Stimulated activated CD4-positive, alpha-beta T cell treated with anti-CD3 and anti-CD28 coated beads, TNF-alpha, amount 100 ng/mL, for 48 hours (primary cell): ENCODE results near the gene HDAC3.

Experiments
- DNase-seq, 3 donors: peaks; one replicate each; pipeline ENCODE4 v3.0.0-alpha.2; 2020; ENCODE audit warnings: low read depth in 3 of 3

Gene HDAC3

DNA sequence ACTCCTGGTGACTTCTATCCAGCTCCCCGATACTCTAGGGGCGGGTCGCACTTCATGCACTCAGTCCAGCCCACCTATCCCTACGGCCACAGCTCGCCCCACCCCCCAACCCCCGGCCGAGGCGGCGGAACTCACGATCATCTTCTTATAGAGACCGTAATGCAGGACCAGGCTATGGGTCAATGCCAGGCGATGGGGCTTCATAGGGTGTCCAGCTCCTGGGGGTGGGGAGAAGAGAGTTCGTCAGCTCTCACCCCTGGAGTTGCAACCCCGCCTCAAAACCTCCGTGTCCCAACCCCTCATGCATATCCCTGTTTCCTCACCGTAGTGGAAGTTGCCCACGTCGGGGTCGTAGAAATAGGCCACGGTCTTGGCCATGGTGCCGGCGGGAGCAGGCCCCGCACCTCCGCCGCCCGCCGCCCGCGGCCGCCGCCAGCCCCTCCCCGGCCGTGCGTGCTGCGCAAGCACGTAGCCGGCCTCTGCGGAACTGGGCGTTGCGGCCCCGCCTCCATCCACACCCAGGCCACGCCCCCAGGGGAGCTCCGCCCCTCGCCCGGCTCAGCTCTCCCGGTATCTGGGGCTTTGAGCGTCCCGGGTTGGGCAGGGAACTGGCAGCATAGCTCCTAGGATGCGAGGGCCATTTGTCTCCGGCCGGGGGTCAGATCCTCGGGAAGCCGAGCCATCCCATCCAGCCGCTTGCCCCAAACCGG lies at the start of gene HDAC3, which contains the start of gene RELL2:
Gene HDAC3 (minus strand): TSS at position 437 of the 710 bp plus-strand sequence. CDS start 59 bp downstream, at position 378.
Gene RELL2 (plus strand): TSS at position 585 of the 710 bp plus-strand sequence. CDS start 1,229 bp downstream, outside the sequence.
- DNase-seq, result peak; percentile 88 to 94 (median 94)

- no peak for DNase-seq
These were observed 48.9 kb upstream of the HDAC3 start for GRCh38 chr5:141685591-141685990.

DNA sequence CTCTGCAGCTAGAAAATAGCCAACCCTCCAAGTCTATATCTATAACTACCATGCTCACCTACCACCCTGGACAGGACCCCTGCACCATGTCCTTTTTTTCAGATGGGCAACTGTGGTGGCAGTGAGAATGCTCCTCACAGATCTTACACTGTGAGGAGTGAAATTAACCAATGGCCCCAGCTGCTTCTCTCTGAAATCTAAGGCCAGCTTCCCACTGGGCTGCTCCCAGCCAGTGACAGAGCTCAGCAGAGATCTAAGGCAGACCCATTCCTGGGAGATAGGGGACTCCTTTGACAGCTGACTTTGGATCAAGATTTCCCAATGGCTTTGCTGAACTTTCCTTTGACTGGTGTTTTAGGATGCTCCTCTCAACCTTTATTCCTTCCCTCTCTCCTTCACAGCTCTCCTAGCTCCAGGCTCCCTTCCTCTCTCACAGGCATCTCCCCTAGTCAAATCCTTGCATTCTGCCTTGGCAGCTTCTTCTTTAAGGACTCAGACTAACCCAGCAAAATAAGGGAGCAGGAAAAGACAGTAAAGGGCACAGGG lies 47.0 kb upstream of the HDAC3 start:
- no peak for DNase-seq

DNA sequence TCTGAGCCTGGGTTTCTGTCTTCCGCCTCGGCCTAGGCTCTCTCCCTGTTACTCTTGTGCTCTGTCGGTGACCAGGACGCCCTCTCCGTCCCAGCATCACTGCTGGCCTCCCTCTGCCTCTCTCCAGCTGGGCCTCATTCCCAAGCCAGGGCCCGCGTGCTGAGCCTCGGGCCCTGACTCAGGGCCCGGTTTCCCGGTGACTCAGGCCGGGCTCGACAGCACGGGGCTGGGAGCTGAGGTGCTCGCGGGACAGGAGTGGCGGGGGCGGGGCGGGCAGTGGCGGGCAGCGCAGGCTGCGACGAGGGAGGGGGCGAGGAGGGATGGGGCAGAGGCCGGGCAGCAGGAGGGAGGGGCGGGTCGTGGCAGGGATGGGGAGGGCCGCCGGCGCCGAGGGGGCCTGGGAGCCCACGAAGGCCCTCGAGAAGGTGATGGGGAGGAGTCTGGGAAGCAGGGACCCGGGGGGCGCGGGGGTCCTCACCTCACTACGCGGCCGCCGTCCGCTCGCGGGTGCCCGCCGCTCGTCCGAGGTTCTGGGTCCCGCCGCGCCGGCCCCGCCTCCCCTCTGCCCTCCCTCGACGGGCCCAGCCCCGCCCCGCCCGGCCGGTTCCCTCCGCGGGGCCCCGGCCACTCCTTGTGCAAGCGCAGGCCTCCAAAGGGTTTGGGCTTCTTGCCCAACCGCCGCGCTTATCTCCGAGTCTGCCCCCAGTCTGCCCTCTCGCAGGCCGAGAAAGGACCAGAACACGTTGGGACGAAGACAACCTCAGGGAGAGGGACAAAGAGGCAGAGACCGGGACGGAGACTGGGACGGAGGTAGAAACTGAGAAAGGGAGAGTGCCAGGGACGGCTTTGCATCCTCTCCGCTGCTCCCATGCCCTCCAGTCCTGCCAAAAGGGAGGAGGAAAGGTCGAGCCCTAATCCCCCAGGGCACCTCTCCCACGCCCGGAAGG lies 45.3 kb upstream of the HDAC3 start, which contains the start of gene ARAP3:
Gene ARAP3 (minus strand): TSS at position 536 of the 947 bp plus-strand sequence. CDS start 1,744 bp downstream, outside the sequence.
- DNase-seq, result peak in 1 of 3 donors; percentile 47

GRCh38 chr5:141681295-141681694 lies 44.6 kb upstream of the HDAC3 start:
- DNase-seq, result no peak

DNA sequence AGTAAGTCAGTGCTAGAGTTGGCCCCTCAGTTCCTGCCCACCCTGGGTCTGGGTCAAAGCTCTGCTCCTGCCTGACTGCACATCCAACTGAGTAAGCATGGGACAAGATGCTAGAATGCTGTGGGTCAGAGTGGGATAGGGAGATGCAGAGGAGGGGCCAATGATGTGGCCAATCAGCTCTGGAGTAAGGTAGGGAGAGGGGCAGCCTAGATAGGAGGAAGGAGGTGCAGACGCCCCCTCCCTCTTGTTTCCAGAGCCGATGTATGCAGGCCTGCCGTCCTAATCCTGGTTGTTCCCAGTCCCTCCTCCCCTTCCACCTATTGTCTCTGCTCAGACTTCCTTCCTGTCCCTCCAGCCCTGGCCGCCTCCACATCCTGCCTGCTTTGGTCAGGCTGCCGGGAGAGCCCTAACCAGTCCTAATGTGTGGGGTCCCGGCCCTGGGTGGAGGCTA lies 44.1 kb upstream of the HDAC3 start:
- no peak for DNase-seq

GRCh38 chr5:141680178-141680577 lies 43.5 kb upstream of the HDAC3 start:
- DNase-seq, result no peak

DNA sequence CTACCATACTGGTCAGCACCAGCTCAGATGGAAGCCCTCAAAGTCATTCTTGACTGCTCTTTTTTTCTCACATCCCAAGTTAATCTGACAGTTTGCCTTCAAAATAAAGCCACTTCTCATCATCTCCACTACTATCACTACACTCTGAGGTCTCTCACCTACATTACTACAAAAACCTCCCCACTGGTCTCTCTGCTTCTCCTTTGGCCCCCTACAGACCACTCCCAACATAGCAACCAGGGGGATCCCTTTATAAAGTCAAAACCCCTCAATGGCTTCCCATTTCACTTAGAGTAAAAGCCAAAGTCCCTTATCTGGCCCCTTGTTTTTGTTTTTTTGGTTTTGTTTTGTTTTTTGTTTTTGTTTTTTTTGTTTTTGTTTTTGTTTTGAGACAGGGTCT lies 40.8 kb upstream of the HDAC3 start:
- no peak for DNase-seq

DNA sequence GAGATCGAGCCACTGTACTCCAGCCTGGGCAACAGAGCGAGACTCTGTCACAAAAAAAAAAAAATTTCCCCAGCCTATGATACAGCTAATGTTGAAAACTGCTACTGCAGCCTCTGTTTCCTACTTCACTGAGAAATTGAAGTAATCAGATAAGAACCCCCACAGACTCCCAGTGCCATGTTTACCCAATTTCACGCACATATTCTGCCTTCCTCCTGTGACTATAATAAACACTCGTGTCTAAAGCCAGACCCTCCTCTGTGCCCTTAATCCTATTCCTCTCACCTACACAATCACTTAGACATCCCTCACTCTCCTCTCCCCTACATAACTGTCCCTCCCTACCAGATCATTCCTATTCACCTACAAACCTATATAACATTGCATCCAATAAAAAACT lies 39.0 kb upstream of the HDAC3 start:
- DNase-seq, result no peak

DNA sequence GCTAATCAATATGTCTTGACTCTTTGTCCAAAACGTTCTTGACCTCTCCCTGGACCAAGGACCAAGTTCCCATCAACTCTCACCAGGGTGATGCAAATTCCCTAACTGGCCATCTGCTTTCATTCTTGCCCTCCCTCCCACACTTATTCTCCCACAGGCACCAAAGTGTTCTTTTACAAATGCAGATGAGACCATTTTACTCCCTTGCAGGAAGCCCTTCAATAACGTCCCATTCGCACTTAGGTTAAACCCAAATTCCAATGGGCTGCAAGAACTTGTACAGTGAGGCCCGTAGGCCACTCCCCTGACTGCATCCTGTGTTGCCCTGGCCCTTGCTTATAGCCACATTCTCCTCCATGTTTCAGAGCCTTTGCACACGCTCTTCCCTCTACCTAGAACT lies 38.1 kb upstream of the HDAC3 start:
- no peak for DNase-seq

- DNase-seq, result no peak
These were observed 36.5 kb upstream of the HDAC3 start for GRCh38 chr5:141672841-141673813.

DNA sequence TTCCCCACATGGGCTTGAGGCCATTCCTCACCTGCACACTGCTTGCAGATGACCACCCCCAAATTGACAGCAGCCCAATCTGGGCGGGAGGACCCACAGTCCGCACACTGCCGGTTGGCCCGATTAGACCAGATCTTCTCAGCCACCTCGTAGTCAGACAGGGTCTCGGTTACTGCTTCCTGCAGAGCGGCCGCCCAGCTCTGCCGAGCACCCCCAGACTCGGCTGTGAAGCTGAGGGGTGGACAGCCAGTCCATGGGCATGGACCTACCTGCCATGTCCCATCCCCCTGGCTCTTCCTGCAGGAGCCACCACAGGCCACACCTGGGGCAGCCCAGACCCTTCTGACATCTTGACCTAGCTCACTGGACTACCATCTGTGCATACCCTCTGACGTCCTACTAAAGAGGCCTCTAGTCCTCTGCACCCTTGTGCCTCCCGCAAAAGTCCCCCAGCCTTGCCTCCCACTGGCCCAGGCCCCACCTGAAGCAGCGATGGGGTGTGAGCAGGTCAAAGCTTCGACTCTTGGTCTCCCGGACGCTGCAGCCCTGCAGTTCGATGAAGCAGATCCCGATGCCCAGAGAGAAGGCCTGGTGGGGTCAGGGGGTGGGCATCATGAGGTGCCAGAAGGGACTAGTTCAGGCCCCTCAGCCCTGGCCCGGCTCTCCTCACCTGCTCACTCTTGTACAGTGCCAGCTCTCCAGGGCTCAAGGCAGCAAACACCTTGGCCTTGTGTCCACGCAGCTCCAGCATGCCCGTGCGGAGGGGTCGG lies 35.6 kb upstream of the HDAC3 start:
- DNase-seq, result no peak

DNA sequence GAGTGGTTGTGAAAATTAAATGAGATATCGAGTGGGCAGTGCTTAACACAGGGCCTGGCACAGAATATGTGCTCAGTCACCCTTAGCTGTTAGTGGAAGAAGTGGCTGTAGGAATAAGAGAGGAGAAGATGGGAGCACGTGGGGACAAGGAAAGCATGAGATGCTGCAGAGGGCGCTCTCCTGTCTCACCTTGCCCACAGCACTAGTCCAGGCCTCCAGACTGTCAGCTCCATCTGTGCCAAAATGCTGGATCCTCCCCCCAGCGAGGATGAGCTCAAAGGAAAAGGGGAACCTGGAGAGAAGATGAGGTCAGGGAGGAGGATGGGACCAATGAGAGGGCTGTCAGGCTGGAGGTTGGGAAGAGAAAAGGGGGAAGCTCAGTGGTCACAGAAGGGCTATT lies 32.9 kb upstream of the HDAC3 start:
- no peak for DNase-seq

DNA sequence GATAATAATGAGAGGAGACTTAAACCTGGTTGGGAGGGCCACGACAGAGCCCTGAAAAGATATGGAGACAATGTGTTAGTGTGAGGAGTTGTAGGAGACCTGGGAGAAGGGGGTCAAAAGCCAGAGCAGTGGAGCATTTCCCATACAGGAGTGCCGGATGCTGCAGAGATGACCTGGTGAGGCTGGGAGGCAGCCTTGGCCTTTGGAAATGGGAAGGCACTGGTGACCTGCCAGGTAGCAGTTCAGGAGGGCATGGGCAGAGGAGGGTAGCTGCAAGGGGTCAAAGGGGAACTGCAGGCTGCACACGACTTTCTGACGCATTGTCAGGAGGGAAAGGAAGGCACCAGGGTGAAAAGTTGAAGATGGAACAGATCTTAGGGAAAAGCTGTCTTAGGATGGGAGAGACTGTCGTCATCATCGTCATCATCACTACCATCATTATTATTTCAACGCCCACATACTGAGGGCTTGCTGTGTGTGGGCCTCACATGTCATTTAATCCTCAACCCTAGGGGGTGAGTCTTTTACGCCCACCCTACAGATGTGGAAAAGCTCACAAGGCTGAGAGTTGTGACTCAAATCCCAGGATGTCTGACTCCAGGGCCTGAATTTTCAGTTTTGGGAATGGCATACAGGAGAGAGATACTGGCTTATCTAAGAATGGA lies 32.1 kb upstream of the HDAC3 start:
- no peak for DNase-seq

DNA sequence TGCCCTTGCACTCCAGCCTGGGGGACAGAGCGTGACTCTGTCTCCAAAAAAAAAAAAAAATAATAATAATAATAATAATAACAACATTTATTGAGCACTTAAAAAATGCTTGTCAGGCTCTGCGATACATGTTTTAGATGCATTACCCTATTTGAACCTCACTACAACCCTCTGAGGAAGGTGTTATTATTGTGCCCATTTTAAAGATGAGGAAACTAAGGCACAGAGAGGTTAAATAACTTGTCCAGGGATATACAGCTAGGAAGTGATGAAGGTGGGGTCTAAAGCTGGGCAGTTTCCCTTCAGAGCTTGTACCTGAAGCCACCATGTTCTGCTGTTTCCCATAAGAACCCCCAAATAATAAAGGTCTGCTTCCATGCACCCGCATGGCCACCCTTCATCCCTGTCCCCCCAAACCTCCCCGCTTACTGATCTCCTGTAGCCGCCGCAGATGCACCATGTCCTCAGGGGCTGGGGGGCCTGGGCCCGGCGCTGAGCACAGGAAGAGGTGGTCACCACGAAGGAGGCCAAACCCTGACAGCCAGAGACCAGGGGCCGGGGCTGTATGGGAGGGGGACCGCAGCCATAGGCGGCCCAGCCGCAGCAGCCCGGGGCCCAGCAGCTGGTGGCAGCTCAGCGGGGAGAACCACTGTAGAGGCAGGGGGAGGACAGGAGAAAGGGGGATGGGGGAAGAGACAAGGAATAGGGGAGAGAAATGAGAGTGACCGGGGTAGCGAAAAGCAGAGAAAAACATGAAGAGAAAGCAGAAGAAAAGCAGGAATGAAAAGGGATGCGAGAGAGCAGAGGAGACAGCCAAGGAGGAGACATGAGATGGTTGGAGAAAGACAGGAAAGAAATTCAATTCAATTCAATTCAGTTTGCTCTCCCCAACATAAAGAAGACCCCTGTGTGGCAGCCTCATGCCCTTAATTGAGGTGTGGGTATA lies 29.6 kb upstream of the HDAC3 start:
- no peak for DNase-seq

DNA sequence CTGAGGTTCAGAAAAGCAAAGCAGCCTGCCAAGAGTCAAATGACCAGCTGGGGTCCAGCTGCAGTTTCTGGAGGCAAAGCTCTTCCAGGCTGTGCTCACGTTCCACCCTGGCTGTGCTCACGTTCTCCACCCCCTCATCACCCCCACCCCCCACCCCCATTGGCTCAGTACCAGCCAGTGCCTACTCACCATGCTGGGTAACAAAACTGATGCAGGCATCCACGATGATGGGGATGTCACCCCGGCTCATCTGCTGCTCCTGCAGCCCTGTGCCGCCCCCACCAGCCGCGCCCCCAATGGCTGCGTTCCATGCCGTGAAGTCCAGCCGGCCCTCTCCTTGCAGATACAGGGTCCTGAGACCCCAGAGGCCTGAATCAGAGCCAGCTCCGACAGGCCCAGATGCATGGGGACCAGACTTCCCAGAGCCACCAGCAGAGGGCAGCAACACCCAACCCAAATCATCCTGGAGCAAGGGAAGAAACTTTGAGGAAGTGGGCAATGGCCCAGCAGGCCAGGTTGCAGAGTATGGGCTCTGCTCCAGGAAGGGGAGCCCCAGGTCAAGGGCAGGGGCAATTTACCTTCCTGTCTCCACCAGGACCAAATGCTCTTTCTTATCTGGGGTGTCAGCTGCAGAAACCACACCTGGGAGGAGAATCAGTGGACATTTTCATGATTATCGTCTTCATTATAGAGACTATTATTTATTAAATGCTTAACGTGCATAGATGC lies 28.2 kb upstream of the HDAC3 start:
- peak; percentile 53 to 69 (median 60) for DNase-seq

GRCh38 chr5:141663506-141663905 lies 26.9 kb upstream of the HDAC3 start:
- DNase-seq, result no peak

GRCh38 chr5:141662028-141662427 lies 25.4 kb upstream of the HDAC3 start:
- no peak for DNase-seq
